Psoas muscle (tissue), 8 donors: ENCODE data around the gene IQCN. TPM values are rescaled to one million over a fixed set of nuclear protein-coding genes. Genes with fewer than 3 reads are reported as not detected.

Experiments
- ATAC-seq, 4 donors: fragments of 200-7000 bp; cut with Tn5 transposase; one replicate each; pipeline ENCODE4 v1.9.1; 2020; ENCODE audit warnings: moderate library complexity in 3 of 4, mild to moderate bottlenecking in 2 of 4
- DNase-seq, 2 donors: peaks; one replicate each; pipeline ENCODE4 v3.0.0-alpha.2; 2020
- H3K27ac ChIP-seq: fragments of 200-600 bp; one replicate; pipeline ENCODE4 v1.8.0; 2022
- H3K27me3 ChIP-seq, 3 donors: fragments of 200-600 bp in 1 of 3; one replicate each; pipeline versions ENCODE4 v1.6.1 to v1.8.0; 2013 to 2022; ENCODE audit warnings: low read length in 2 of 3, mild to moderate bottlenecking in 2 of 3, moderate library complexity in 1 of 3; ENCODE audit not compliant: insufficient read depth in 3 of 3
- H3K36me3 ChIP-seq, 2 donors: fragments of 200-600 bp in 1 of 2; one replicate each; pipeline versions ENCODE4 v1.6.1 to v1.8.0; 2013 to 2022; ENCODE audit warnings: low read depth in 1 of 2, mild to moderate bottlenecking in 1 of 2, moderate library complexity in 1 of 2; ENCODE audit not compliant: insufficient read depth in 1 of 2
- H3K4me1 ChIP-seq: fragments of 200-600 bp; one replicate; pipeline ENCODE4 v1.8.0; 2022
- H3K4me3 ChIP-seq: fragments of 200-600 bp; one replicate; pipeline ENCODE4 v1.8.0; 2022; ENCODE audit warnings: mild to moderate bottlenecking
- H3K9me3 ChIP-seq: fragments of 200-600 bp; one replicate; pipeline ENCODE4 v1.8.0; 2022
- WGBS, 3 donors: extraction: QIAGEN DNeasy Blood & Tissue Kit; methylation state at CpG; one replicate each; pipeline versions ENCODE4 v1.1.6 to v1.1.7; 2013; 5-methylcytosine and 5-hydroxymethylcytosine counted together
- intact Hi-C, 2 donors: fragments of 100-400 bp; cut with DNase I; formaldehyde crosslinking; loops; one replicate each; pipeline versions ENCODE4 v1.11.0 to v1.14.2; 2022
- polyA plus RNA-seq, 3 donors: library from polyadenylated mRNA; stranded (reverse); fragments of 200-250 nt; gene quantifications; one replicate each; pipeline ENCODE4 v1.2.3, GENCODE V29; 2013
- total RNA-seq, 4 donors: library from RNA; stranded (reverse); fragmentation: NEBNext Ultra II Directional in 2 of 4; extraction: Animal tissue kit (Norgen Biotek cat#: 25700) in 2 of 4; gene quantifications; one replicate each; pipeline versions ENCODE4 v1.2.1 to v1.2.4, GENCODE V29; 2021 to 2023
- TF ChIP-seq, protein P1 (sequence below): fragments of 200-600 bp; IDR thresholded peaks from one replicate; pipeline ENCODE4 v1.8.0; 2022; ENCODE audit warnings: antibody characterized with exemption
- donor health status: healthy with polysubstance abuse.
- donor health status: DM: no; HTN: no; CAD: no; lungs with moderate emphysema.
- donor health status: Bipolar disorder and iron deficiency.
- donor health status: healthy.
- donor health status: DM: yes; HTN: yes; CAD: no.
- donor health status: DM: no; HTN: no; CAD: no.
- donor health status: DM: no; HTN: no; CAD: no.
- donor health status: DM: yes; HTN: yes; CAD: no.

Gene IQCN
- total and polyA plus RNA-seq, 7 donors, result 0.12 to 1.5 (median 0.39) TPM

DNA sequence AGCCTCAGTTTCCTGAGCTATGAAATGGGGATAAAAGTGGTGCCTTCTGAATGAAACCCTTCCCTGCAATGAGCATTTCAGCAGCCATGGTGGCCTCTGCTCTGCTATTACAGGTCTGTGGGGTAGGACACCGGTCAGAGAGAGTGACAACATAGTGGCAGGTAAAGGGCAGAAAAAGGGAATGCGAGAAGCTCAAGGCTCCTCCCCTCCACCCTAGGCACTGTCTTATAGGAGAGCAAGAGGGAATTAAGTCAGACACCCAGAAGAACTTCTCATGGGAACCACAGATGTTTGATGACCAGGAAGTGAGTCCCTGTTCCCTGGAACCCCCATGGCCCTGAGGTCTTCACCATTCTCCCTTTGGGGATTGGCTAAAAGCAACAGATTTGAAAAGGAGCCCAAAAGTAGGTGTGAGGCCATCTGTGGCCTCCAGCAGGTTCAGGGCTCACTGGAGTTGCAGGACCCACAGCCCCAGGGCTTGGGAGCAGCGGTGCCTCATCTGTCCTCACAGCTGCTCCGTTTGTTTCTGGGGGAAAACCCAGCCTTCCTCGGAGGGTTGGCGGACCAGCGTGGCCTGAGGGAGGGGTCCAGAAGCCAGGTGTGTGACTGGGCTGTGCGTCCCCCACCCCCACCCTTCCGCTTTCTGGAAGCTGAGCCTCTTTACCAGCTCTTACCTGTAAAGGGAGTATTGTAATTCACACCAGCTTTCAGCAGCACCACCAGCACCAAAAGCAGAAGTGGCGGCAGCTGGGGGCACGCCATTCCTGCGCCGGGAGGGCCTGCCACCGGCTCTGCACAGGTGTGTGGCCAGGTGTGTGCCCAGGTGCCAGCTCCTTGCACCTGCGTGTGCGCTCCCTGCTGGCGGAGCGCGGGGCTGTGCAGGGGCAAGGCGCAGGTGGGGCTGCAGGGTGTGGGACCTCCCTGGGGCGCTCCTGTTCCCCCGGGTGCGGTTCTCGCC lies 19.4 kb downstream of the IQCN start:
- H3K4me1 ChIP-seq, result no peaks in the 10 kb centered on the region
- TF ChIP-seq, protein P1, sequence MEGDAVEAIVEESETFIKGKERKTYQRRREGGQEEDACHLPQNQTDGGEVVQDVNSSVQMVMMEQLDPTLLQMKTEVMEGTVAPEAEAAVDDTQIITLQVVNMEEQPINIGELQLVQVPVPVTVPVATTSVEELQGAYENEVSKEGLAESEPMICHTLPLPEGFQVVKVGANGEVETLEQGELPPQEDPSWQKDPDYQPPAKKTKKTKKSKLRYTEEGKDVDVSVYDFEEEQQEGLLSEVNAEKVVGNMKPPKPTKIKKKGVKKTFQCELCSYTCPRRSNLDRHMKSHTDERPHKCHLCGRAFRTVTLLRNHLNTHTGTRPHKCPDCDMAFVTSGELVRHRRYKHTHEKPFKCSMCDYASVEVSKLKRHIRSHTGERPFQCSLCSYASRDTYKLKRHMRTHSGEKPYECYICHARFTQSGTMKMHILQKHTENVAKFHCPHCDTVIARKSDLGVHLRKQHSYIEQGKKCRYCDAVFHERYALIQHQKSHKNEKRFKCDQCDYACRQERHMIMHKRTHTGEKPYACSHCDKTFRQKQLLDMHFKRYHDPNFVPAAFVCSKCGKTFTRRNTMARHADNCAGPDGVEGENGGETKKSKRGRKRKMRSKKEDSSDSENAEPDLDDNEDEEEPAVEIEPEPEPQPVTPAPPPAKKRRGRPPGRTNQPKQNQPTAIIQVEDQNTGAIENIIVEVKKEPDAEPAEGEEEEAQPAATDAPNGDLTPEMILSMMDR, result no peak
- no peak overlapping the region for H3K27ac ChIP-seq
- no peaks in the 10 kb centered on the region for H3K9me3 ChIP-seq
- ATAC-seq (no peak), DNase-seq (no peak)
- WGBS, 3 donors, result 18 to 25% (median 22%) methylated on average over 24 of the region's 24 CpGs
- H3K27me3 ChIP-seq, result no peaks in the 10 kb centered on the region
- H3K36me3 ChIP-seq, result no peaks in the 10 kb centered on the region
- intact Hi-C loops, result loop anchor here in 1 of 2 donors (5.0 to 10.0 kb wide), 2 partner anchors 143 to 160 kb away; partner anchors contain the start of gene SSBP4
- no peak overlapping the region for H3K4me3 ChIP-seq

DNA sequence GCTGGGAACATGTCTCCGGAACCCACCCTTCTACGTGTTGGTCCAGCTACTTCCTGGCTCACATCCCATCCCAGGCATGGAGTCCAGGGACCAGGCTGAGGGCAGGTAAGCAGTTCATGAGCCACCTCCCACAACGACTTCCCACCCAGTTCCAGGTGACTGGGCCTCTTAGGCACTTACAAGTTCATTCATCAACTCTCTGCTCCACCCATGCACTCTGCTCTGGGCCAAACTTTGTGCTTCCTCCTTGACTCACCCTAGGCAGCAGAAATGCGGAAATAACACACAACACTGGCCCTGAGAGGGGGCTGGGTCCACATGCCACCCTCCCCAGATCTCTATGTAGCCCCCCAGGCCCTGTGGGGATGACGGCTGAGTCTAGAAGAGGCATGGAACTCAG lies 20.5 kb downstream of the IQCN start:
- H3K27ac ChIP-seq, result no peak overlapping the region
- intact Hi-C loops, result loop anchor here (2.0 to 10.0 kb wide), 3 partner anchors 141 to 161 kb away; partner anchors contain the start of gene SSBP4 (in 1 of the 2)
- WGBS, 3 donors, result 48 to 53% (median 51%) methylated on average over 5 of the region's 5 CpGs
- TF ChIP-seq, protein P1, result no peak
- DNase-seq (no peak), ATAC-seq (peak in 1 of 4 donors; percentile 3)
- H3K27me3 ChIP-seq, result no peaks in the 10 kb centered on the region
- H3K9me3 ChIP-seq, result no peaks in the 10 kb centered on the region
- no peak overlapping the region for H3K4me3 ChIP-seq
- H3K4me1 ChIP-seq, result no peaks in the 10 kb centered on the region
- H3K36me3 ChIP-seq, result no peaks in the 10 kb centered on the region

DNA sequence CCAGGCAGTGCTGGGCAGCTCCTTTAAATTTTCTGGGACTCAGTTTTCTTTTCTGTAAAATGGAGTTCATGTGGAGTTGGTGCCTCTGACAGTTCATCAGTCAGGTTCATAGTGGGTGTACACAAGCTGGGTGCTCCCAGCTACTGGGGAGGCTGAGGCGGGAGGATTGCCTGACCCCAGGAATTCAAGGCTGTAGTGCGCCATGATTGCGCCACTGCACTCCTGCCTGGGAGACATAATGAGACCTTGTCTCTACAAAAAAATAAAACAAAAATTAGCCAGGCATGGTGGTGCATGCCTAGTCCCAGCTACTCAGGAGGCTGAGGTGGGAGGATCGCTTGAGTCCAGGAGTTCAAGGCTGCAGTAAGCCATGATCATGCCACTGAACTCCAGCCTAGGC lies 21.1 kb downstream of the IQCN start:
- ATAC-seq (no peak), DNase-seq (no peak)
- Histone ChIP-seq H3K27me3 (no peaks in the 10 kb centered on the region), H3K27ac (no peak overlapping the region), H3K4me1 (no peaks in the 10 kb centered on the region), H3K4me3 (no peak overlapping the region), H3K9me3 (no peaks in the 10 kb centered on the region), H3K36me3 (no peaks in the 10 kb centered on the region)
- 77 to 85% (median 84%) methylated on average over 4 of the region's 4 CpGs for WGBS, 3 donors
- TF ChIP-seq, protein P1, result no peak
- intact Hi-C loops, result loop anchor here (2.0 to 10.0 kb wide), 3 partner anchors 140 to 162 kb away; partner anchors contain the start of gene SSBP4 (in 1 of the 2)

DNA sequence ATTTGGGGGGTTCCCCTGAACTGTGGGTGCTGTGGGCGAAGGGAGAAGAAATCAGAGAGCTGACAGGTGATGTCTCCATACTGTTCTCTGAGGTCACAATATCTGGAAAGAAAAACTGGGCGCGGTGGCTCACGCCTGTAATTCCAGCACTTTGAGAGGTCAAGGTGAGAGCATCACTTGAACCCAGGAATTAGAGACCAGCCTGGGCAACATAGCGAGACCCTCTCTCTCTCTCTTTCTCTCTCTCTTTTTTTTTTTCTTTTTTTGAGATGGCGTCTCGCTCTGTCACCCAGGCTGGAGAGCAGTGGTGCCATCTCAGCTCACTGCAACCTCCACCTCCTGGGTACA lies 21.9 kb downstream of the IQCN start:
- ATAC-seq, result no peak

More for the DNA sequence above, 21.9 kb downstream of the IQCN start:
- Histone ChIP-seq H3K9me3 (no peaks in the 10 kb centered on the region), H3K4me3 (no peak overlapping the region), H3K27ac (no peak overlapping the region), H3K36me3 (no peaks in the 10 kb centered on the region), H3K27me3 (no peaks in the 10 kb centered on the region), H3K4me1 (no peaks in the 10 kb centered on the region)
- 70 to 76% (median 72%) methylated on average over 7 of the region's 7 CpGs for WGBS, 3 donors
- intact Hi-C loops, result loop anchor here (1.0 to 10.0 kb wide), 4 partner anchors 44 to 162 kb away; partner anchors contain the start of gene SSBP4 (in 1 of the 2)
- TF ChIP-seq, protein P1, result no peak
- DNase-seq, result no peak
